ENCODE data around the gene FAM107B.

GRCh38 chr10:14737808-14738545 is 36.7 kb downstream of the FAM107B start:
- TF ChIP-seq POLR2A (IDR thresholded peaks at IDR 0.05) (no peak), CTCF (IDR thresholded peaks at IDR 0.05) (no peak)

All from uterus (tissue), 2 donors.